Activated T-cell treated with anti-CD3 and anti-CD28 coated beads, Interleukin-2, amount 50 U/mL, for 4 hours (primary cell): Measurements from ENCODE around the gene DOK6. TPM values are rescaled to one million over a fixed set of nuclear protein-coding genes. Genes with fewer than 3 reads are reported as not detected.

Experiments used
- ATAC-seq, 2 donors: fragments of 200-7000 bp; cut with Tn5 transposase; one replicate each; pipeline ENCODE4 v1.10.0; 2021
- DNase-seq: peaks from one replicate; pipeline ENCODE4 v3.0.0-alpha.2; 2020
- H3K27me3 Mint-ChIP-seq: one replicate; pipeline ENCODE4 v1.8.0; 2021; ENCODE audit warnings: low read depth, mixed read lengths
- H3K36me3 Mint-ChIP-seq: one replicate; pipeline ENCODE4 v1.8.0; 2022; ENCODE audit warnings: mixed read lengths; ENCODE audit not compliant: insufficient read depth
- H3K4me1 Mint-ChIP-seq: one replicate; pipeline ENCODE4 v1.8.0; 2021; ENCODE audit warnings: low read depth, mixed read lengths
- H3K4me3 Mint-ChIP-seq: one replicate; pipeline ENCODE4 v1.8.0; 2021; ENCODE audit warnings: mild to moderate bottlenecking, moderate library complexity, mixed read lengths
- H3K9me3 Mint-ChIP-seq: one replicate; pipeline ENCODE4 v1.8.0; 2021; ENCODE audit warnings: mixed read lengths
- total RNA-seq, 3 donors: library from RNA; stranded (reverse); gene quantifications; one replicate each; pipeline ENCODE4 v1.2.1, GENCODE V29; 2021

The DOK6 gene
- total RNA-seq, 3 donors from 2014 or later, result 0.03 TPM; not detected in 2

GRCh38 chr18:69400976-69401225 is 213 bp downstream of the DOK6 start:
- Mint-ChIP-seq H3K4me1 (peaks cover 10% of the 10 kb centered on the region), H3K27me3 (peaks cover 58% of the 10 kb centered on the region), H3K4me3 (no peak overlapping the region), H3K36me3 (no peaks in the 10 kb centered on the region), H3K9me3 (no peaks in the 10 kb centered on the region)
- DNase-seq, result no peak
- peak; percentile 16 to 36 for ATAC-seq

- Mint-ChIP-seq H3K4me3 (no peak overlapping the region), H3K9me3 (no peaks in the 10 kb centered on the region), H3K36me3 (no peaks in the 10 kb centered on the region), H3K4me1 (peaks cover 10% of the 10 kb centered on the region), H3K27me3 (peaks cover 63% of the 10 kb centered on the region)
- DNase-seq (no peak), ATAC-seq (peak; percentile 16 to 28)
These were observed 711 bp downstream of the DOK6 start for GRCh38 chr18:69401226-69401971.

- DNase-seq (no peak), ATAC-seq (no peak)
- Mint-ChIP-seq H3K36me3 (no peaks in the 10 kb centered on the region), H3K9me3 (no peaks in the 10 kb centered on the region), H3K27me3 (peaks cover 63% of the 10 kb centered on the region), H3K4me1 (peaks cover 10% of the 10 kb centered on the region), H3K4me3 (no peak overlapping the region)
These were observed 1.4 kb downstream of the DOK6 start for GRCh38 chr18:69401972-69402532.

- Mint-ChIP-seq H3K4me3 (no peak overlapping the region), H3K36me3 (no peaks in the 10 kb centered on the region), H3K27me3 (peaks cover 59% of the 10 kb centered on the region), H3K9me3 (no peaks in the 10 kb centered on the region), H3K4me1 (peaks cover 10% of the 10 kb centered on the region)
- no peak for DNase-seq
- ATAC-seq, result peak in 1 of 2 donors; percentile 36
These were observed 1.9 kb downstream of the DOK6 start for GRCh38 chr18:69402533-69402989.

- no peak overlapping the region for H3K4me3 Mint-ChIP-seq
- no peak for ATAC-seq
- H3K36me3 Mint-ChIP-seq, result no peaks in the 10 kb centered on the region
- H3K4me1 Mint-ChIP-seq, result no peaks in the 10 kb centered on the region
- H3K9me3 Mint-ChIP-seq, result no peaks in the 10 kb centered on the region
- DNase-seq, result no peak
- peaks cover 24% of the 10 kb centered on the region for H3K27me3 Mint-ChIP-seq
These were observed 7.8 kb downstream of the DOK6 start for GRCh38 chr18:69408522-69408921.

GRCh38 chr18:69411199-69411598 is 10.5 kb downstream of the DOK6 start:
- Mint-ChIP-seq H3K4me1 (no peaks in the 10 kb centered on the region), H3K4me3 (no peak overlapping the region), H3K36me3 (no peaks in the 10 kb centered on the region), H3K9me3 (no peaks in the 10 kb centered on the region), H3K27me3 (peaks cover 11% of the 10 kb centered on the region)
- ATAC-seq (no peak), DNase-seq (no peak)

- Mint-ChIP-seq H3K27me3 (peaks cover 9% of the 10 kb centered on the region), H3K4me3 (no peak overlapping the region), H3K9me3 (no peaks in the 10 kb centered on the region), H3K36me3 (no peaks in the 10 kb centered on the region), H3K4me1 (no peaks in the 10 kb centered on the region)
- ATAC-seq (no peak), DNase-seq (no peak)
These were observed 13.5 kb downstream of the DOK6 start for GRCh38 chr18:69414184-69414583.

GRCh38 chr18:69432847-69433246 is 32.2 kb downstream of the DOK6 start:
- Mint-ChIP-seq H3K9me3 (no peaks in the 10 kb centered on the region), H3K4me1 (no peaks in the 10 kb centered on the region), H3K27me3 (peaks cover 2% of the 10 kb centered on the region), H3K4me3 (no peak overlapping the region), H3K36me3 (no peaks in the 10 kb centered on the region)
- ATAC-seq, result no peak
- DNase-seq, result no peak

- H3K9me3 Mint-ChIP-seq, result no peaks in the 10 kb centered on the region
- no peak overlapping the region for H3K4me3 Mint-ChIP-seq
- H3K36me3 Mint-ChIP-seq, result no peaks in the 10 kb centered on the region
- no peaks in the 10 kb centered on the region for H3K4me1 Mint-ChIP-seq
- DNase-seq (no peak), ATAC-seq (no peak)
- H3K27me3 Mint-ChIP-seq, result no peaks in the 10 kb centered on the region
These were observed 34.3 kb downstream of the DOK6 start for GRCh38 chr18:69435000-69435399.

- H3K4me1 Mint-ChIP-seq, result no peaks in the 10 kb centered on the region
- H3K36me3 Mint-ChIP-seq, result no peaks in the 10 kb centered on the region
- H3K4me3 Mint-ChIP-seq, result no peak overlapping the region
These were observed 43.5 kb downstream of the DOK6 start for GRCh38 chr18:69444221-69444620.

GRCh38 chr18:69447886-69448285 is 47.2 kb downstream of the DOK6 start:
- peaks cover 2% of the 10 kb centered on the region for H3K27me3 Mint-ChIP-seq
- ATAC-seq (no peak), DNase-seq (no peak)
- H3K36me3 Mint-ChIP-seq, result no peaks in the 10 kb centered on the region
- no peak overlapping the region for H3K4me3 Mint-ChIP-seq
- no peaks in the 10 kb centered on the region for H3K4me1 Mint-ChIP-seq
- no peaks in the 10 kb centered on the region for H3K9me3 Mint-ChIP-seq

More at GRCh38 chr18:69444221-69444620, 43.5 kb downstream of the DOK6 start:
- H3K9me3 Mint-ChIP-seq, result no peaks in the 10 kb centered on the region
- peaks cover 2% of the 10 kb centered on the region for H3K27me3 Mint-ChIP-seq
- ATAC-seq (no peak), DNase-seq (no peak)

- Mint-ChIP-seq H3K4me3 (no peak overlapping the region), H3K9me3 (no peaks in the 10 kb centered on the region), H3K4me1 (no peaks in the 10 kb centered on the region), H3K27me3 (no peaks in the 10 kb centered on the region), H3K36me3 (no peaks in the 10 kb centered on the region)
- no peak for DNase-seq
- no peak for ATAC-seq
These were observed 54.4 kb downstream of the DOK6 start for GRCh38 chr18:69455125-69455524.

- H3K9me3 Mint-ChIP-seq, result no peaks in the 10 kb centered on the region
- ATAC-seq (peak; percentile 81 to 90), DNase-seq (peak; percentile 12)
- no peaks in the 10 kb centered on the region for H3K27me3 Mint-ChIP-seq
- H3K4me1 Mint-ChIP-seq, result peaks cover 8% of the 10 kb centered on the region
- H3K4me3 Mint-ChIP-seq, result no peak overlapping the region
- no peaks in the 10 kb centered on the region for H3K36me3 Mint-ChIP-seq
These were observed 68.8 kb downstream of the DOK6 start for GRCh38 chr18:69469444-69469919.

GRCh38 chr18:69480460-69480859 is 79.8 kb downstream of the DOK6 start:
- Mint-ChIP-seq H3K36me3 (no peaks in the 10 kb centered on the region), H3K27me3 (peaks cover 5% of the 10 kb centered on the region), H3K9me3 (no peaks in the 10 kb centered on the region), H3K4me3 (no peak overlapping the region), H3K4me1 (no peaks in the 10 kb centered on the region)
- ATAC-seq (no peak), DNase-seq (no peak)

- H3K4me3 Mint-ChIP-seq, result no peak overlapping the region
- no peaks in the 10 kb centered on the region for H3K4me1 Mint-ChIP-seq
- H3K36me3 Mint-ChIP-seq, result no peaks in the 10 kb centered on the region
- no peak for ATAC-seq
- H3K27me3 Mint-ChIP-seq, result peaks cover 4% of the 10 kb centered on the region
- no peak for DNase-seq
- H3K9me3 Mint-ChIP-seq, result peaks cover 7% of the 10 kb centered on the region
These were observed 82.9 kb downstream of the DOK6 start for GRCh38 chr18:69483574-69483973.
